Uterus (tissue), 2 donors: Measurements from ENCODE around the gene B3GNT9.

Experiments
- POLR2A ChIP-seq, 2 donors: fragments of 450-650 bp; IDR thresholded peaks; one replicate each; pipeline ENCODE4 v1.6.1; 2016; ENCODE audit warnings: antibody characterized with exemption in 2 of 2, mild to moderate bottlenecking in 1 of 2, moderate library complexity in 1 of 2
- TF ChIP-seq, protein P1 (sequence below), 4 experiments: fragments of 200-600 bp in 2 of 4; fragments of 450-650 bp in 2 of 4; sonication (generic) in 2 of 4; IDR thresholded peaks; one replicate each; pipeline ENCODE4 v1.5.1; 2016 to 2019; ENCODE audit warnings: antibody characterized with exemption in 4 of 4, mild to moderate bottlenecking in 2 of 4, moderate library complexity in 1 of 4

DNA sequence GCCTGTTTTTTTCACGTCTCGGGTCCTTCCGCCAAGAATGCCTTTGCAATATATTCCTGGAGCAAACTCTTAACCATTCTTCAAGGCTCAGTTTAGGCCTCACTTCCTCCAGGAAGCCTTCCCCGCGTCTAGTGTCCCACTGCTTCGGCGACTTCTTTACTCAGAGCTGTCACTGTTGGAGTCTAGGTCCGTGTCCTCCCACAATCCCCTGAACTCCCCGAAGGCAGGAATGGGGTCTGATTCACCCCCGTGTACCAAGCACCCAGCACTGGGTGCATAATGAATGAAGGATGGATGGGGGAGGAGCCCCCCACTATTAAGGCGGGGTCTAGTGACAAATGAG, 32.5 kb upstream of the B3GNT9 start:
- TF ChIP-seq, protein P1, sequence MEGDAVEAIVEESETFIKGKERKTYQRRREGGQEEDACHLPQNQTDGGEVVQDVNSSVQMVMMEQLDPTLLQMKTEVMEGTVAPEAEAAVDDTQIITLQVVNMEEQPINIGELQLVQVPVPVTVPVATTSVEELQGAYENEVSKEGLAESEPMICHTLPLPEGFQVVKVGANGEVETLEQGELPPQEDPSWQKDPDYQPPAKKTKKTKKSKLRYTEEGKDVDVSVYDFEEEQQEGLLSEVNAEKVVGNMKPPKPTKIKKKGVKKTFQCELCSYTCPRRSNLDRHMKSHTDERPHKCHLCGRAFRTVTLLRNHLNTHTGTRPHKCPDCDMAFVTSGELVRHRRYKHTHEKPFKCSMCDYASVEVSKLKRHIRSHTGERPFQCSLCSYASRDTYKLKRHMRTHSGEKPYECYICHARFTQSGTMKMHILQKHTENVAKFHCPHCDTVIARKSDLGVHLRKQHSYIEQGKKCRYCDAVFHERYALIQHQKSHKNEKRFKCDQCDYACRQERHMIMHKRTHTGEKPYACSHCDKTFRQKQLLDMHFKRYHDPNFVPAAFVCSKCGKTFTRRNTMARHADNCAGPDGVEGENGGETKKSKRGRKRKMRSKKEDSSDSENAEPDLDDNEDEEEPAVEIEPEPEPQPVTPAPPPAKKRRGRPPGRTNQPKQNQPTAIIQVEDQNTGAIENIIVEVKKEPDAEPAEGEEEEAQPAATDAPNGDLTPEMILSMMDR (IDR thresholded peaks at IDR 0.05), result no peak
- TF ChIP-seq POLR2A (IDR thresholded peaks at IDR 0.05), result no peak
